K562 (cell line): Measurements from ENCODE around the gene RPL38. TPM values are rescaled to one million over a fixed set of nuclear protein-coding genes. Genes with fewer than 3 reads are reported as not detected.

Experiments used
- CREBBP ChIP-seq: IDR thresholded peaks from one replicate; pipeline ENCODE4 v1.6.1; 2012; ENCODE audit warnings: low read depth, mild to moderate bottlenecking, control low read depth, inconsistent platforms, low read length
- CREM ChIP-seq: IDR thresholded peaks from 2 replicates; pipeline ENCODE4 v1.6.1; 2014; ENCODE audit warnings: antibody characterized with exemption, low read depth
- MAX ChIP-seq: sonication (generic); formaldehyde crosslinking; IDR thresholded peaks from 2 replicates; pipeline ENCODE4 v1.9.0; 2022; ENCODE audit warnings: mild to moderate bottlenecking, missing genetic modification reagents
- ZNF143 ChIP-seq: sonication (generic); formaldehyde crosslinking; IDR thresholded peaks from 2 replicates; pipeline ENCODE4 v1.9.0; 2022; ENCODE audit warnings: mild to moderate bottlenecking, missing genetic modification reagents
- ZNF175 ChIP-seq: fragments of 200-800 bp; sonication (Bioruptor generic); IDR thresholded peaks from 2 replicates; pipeline ENCODE4 v1.6.1; 2016; ENCODE audit warnings: low read depth, mild to moderate bottlenecking, missing genetic modification characterization, missing compliant biosample characterization
- polyA plus RNA-seq, 8 experiments: library from polyadenylated mRNA; depleted of rRNA in 4 of 8; stranded (reverse) in 5 of 8; unstranded in 3 of 8; fragments of >200 nt; fragmentation: Nextera tagmentation in 2 of 8; fragmentation: Illumina TruSeq in 1 of 8; extraction: Ambion mirVana in 2 of 8; extraction: Trizol in 1 of 8; gene quantifications; 2 replicates each; pipeline versions ENCODE4 v1.2.1 to v1.2.3, GENCODE V29; 2011 to 2014; ENCODE audit warnings: inconsistent platforms in 1 of 8, missing spikeins in 1 of 8
- total RNA-seq, 7 experiments: library from RNA; depleted of rRNA in 6 of 7; stranded (reverse); fragments of >200 nt in 6 of 7; fragmentation: Illumina TruSeq in 2 of 7; extraction: Trizol in 2 of 7; gene quantifications; 2 replicates each; pipeline versions ENCODE4 v1.2.1 to v1.2.3, GENCODE V29; 2011 to 2021; ENCODE audit warnings: low replicate concordance in 1 of 7
- TF ChIP-seq, protein P1 (sequence below), 2 experiments: fragments of 450-650 bp in 1 of 2; sonication (generic) in 1 of 2; formaldehyde crosslinking; conservative IDR thresholded peaks; 2 replicates each; pipeline versions ENCODE4 v1.4.0 to v1.8.1; 2020 to 2022; ENCODE audit warnings: mild to moderate bottlenecking in 1 of 2, missing genetic modification reagents in 1 of 2
- TF ChIP-seq, protein P2 (sequence below): fragments of 200-800 bp; sonication (Bioruptor generic); IDR thresholded peaks from 2 replicates; pipeline ENCODE4 v1.6.1; 2016; ENCODE audit warnings: missing genetic modification characterization, missing compliant biosample characterization
- TF ChIP-seq, protein P3 (sequence below): sonication (generic); formaldehyde crosslinking; IDR thresholded peaks from 2 replicates; pipeline ENCODE4 v1.8.0; 2022; ENCODE audit warnings: missing genetic modification reagents, mild to moderate bottlenecking, moderate library complexity, borderline replicate concordance

The RPL38 gene
- total and polyA plus RNA-seq, 9 of the 15 experiments (the other 6 are each of a cell fraction or from before 2014, with no cell fraction given): 1,224 to 3,864 (median 1,939) TPM

DNA sequence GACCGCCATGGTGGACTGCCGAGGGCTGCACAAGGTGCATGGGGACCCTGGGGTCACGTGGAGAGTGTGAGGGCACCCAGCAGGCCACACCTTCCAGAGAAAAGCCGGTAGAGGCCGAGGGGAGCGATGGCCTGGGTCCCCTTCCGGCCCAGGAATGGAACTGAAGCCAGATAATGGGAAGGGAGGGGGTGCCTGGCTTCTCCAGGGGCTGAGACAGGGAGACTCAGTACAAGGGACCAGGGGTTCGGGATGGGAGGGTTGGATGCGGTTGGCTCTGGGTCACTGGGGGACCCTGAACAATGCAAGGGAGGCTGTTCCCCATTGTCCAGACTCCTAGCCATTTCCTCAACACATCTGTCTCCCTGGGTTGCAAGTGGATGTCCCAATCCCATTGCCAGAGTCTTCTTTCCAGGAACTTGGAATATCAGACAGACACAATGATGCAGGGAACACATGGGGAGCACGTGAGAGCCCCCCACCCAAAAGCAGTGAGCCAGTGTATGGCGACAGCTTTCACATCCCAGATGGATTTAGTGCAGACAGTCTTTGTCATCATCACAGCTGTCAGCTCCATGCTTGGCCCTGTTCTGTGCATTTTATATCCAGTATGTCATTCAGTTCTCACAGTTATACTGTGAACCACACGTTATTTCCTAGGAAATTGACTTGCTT is 47.0 kb downstream of the RPL38 start (continued):
- TF ChIP-seq, protein P1, sequence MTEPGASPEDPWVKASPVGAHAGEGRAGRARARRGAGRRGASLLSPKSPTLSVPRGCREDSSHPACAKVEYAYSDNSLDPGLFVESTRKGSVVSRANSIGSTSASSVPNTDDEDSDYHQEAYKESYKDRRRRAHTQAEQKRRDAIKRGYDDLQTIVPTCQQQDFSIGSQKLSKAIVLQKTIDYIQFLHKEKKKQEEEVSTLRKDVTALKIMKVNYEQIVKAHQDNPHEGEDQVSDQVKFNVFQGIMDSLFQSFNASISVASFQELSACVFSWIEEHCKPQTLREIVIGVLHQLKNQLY (CRISPR knock-in tag; conservative IDR thresholded peaks at IDR 0.05): no peak
- TF ChIP-seq, protein P2, sequence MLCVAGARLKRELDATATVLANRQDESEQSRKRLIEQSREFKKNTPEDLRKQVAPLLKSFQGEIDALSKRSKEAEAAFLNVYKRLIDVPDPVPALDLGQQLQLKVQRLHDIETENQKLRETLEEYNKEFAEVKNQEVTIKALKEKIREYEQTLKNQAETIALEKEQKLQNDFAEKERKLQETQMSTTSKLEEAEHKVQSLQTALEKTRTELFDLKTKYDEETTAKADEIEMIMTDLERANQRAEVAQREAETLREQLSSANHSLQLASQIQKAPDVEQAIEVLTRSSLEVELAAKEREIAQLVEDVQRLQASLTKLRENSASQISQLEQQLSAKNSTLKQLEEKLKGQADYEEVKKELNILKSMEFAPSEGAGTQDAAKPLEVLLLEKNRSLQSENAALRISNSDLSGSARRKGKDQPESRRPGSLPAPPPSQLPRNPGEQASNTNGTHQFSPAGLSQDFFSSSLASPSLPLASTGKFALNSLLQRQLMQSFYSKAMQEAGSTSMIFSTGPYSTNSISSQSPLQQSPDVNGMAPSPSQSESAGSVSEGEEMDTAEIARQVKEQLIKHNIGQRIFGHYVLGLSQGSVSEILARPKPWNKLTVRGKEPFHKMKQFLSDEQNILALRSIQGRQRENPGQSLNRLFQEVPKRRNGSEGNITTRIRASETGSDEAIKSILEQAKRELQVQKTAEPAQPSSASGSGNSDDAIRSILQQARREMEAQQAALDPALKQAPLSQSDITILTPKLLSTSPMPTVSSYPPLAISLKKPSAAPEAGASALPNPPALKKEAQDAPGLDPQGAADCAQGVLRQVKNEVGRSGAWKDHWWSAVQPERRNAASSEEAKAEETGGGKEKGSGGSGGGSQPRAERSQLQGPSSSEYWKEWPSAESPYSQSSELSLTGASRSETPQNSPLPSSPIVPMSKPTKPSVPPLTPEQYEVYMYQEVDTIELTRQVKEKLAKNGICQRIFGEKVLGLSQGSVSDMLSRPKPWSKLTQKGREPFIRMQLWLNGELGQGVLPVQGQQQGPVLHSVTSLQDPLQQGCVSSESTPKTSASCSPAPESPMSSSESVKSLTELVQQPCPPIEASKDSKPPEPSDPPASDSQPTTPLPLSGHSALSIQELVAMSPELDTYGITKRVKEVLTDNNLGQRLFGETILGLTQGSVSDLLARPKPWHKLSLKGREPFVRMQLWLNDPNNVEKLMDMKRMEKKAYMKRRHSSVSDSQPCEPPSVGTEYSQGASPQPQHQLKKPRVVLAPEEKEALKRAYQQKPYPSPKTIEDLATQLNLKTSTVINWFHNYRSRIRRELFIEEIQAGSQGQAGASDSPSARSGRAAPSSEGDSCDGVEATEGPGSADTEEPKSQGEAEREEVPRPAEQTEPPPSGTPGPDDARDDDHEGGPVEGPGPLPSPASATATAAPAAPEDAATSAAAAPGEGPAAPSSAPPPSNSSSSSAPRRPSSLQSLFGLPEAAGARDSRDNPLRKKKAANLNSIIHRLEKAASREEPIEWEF: no peak
- TF ChIP-seq, protein P3, sequence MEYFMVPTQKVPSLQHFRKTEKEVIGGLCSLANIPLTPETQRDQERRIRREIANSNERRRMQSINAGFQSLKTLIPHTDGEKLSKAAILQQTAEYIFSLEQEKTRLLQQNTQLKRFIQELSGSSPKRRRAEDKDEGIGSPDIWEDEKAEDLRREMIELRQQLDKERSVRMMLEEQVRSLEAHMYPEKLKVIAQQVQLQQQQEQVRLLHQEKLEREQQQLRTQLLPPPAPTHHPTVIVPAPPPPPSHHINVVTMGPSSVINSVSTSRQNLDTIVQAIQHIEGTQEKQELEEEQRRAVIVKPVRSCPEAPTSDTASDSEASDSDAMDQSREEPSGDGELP (CRISPR knock-in tag): no peak
- TF ChIP-seq CREM: no peak
- no peak for TF ChIP-seq MAX
- TF ChIP-seq ZNF143 (CRISPR knock-in tag): no peak
- no peak for TF ChIP-seq ZNF175 (CRISPR knock-in tag)
- no peak for TF ChIP-seq CREBBP
